HepG2 (cell line): ENCODE measurements around the gene MRPL27. TPM values are rescaled to one million over a fixed set of nuclear protein-coding genes. Genes with fewer than 3 reads are reported as not detected.
A peak's percentile ranks its signal among the peaks of the same experiment; 100 is the strongest.

Experiments used
- ATF7 ChIP-seq, 2 experiments: fragments of 450-650 bp in 1 of 2; sonication (generic) in 1 of 2; formaldehyde crosslinking in 1 of 2; IDR thresholded peaks; 2 replicates each; pipeline versions ENCODE4 v1.4.0 to v1.6.1; 2016 to 2020; ENCODE audit warnings: antibody characterized with exemption in 1 of 2, mild to moderate bottlenecking in 1 of 2, missing genetic modification reagents in 1 of 2
- ERF ChIP-seq: IDR thresholded peaks from 2 replicates; pipeline ENCODE4 v1.6.1; 2018; ENCODE audit warnings: missing biosample characterization, missing genetic modification reagents
- FOXO1 ChIP-seq: sonication (generic); formaldehyde crosslinking; IDR thresholded peaks from 2 replicates; pipeline ENCODE4 v1.4.0; 2020; ENCODE audit warnings: missing genetic modification reagents
- FOXP1 ChIP-seq, 2 experiments: fragments of 450-650 bp in 1 of 2; IDR thresholded peaks; 2 replicates each; pipeline ENCODE4 v1.6.1; 2017 to 2018; ENCODE audit warnings: antibody characterized with exemption in 1 of 2
- NAIF1 ChIP-seq: sonication (generic); formaldehyde crosslinking; IDR thresholded peaks from 2 replicates; pipeline ENCODE4 v1.5.0; 2020; ENCODE audit warnings: mild to moderate bottlenecking, missing genetic modification reagents, borderline replicate concordance
- NFE2 ChIP-seq: sonication (generic); formaldehyde crosslinking; IDR thresholded peaks from 2 replicates; pipeline ENCODE4 v1.4.0; 2020; ENCODE audit warnings: missing genetic modification reagents
- PAWR ChIP-seq: sonication (generic); formaldehyde crosslinking; IDR thresholded peaks from 2 replicates; pipeline ENCODE4 v1.4.0; 2020; ENCODE audit warnings: missing genetic modification reagents, mild to moderate bottlenecking, borderline replicate concordance
- RELA ChIP-seq: sonication (generic); formaldehyde crosslinking; IDR thresholded peaks from 2 replicates; pipeline ENCODE4 v1.4.0; 2020; ENCODE audit warnings: missing genetic modification reagents
- SAFB2 ChIP-seq: sonication (generic); formaldehyde crosslinking; IDR thresholded peaks from 2 replicates; pipeline ENCODE4 v1.5.1; 2020; ENCODE audit warnings: missing genetic modification reagents, low read depth, mild to moderate bottlenecking, borderline replicate concordance
- SIX4 ChIP-seq: sonication (generic); formaldehyde crosslinking; IDR thresholded peaks from 2 replicates; pipeline ENCODE4 v1.4.0; 2020; ENCODE audit warnings: missing genetic modification reagents
- SMARCE1 ChIP-seq: fragments of 450-650 bp; IDR thresholded peaks from 2 replicates; pipeline ENCODE4 v1.6.1; 2017; ENCODE audit warnings: borderline replicate concordance
- ZNF160 ChIP-seq: sonication (generic); formaldehyde crosslinking; IDR thresholded peaks from 2 replicates; pipeline ENCODE4 v1.8.0; 2022; ENCODE audit warnings: mild to moderate bottlenecking, inconsistent platforms, missing genetic modification reagents
- ZSCAN29 ChIP-seq: sonication (generic); formaldehyde crosslinking; conservative IDR thresholded peaks from 2 replicates; pipeline ENCODE4 v1.4.0; 2020; ENCODE audit warnings: mild to moderate bottlenecking, missing genetic modification reagents
- polyA plus RNA-seq, 8 experiments: library from polyadenylated mRNA; depleted of rRNA in 3 of 8; stranded (reverse) in 7 of 8; unstranded in 1 of 8; fragments of >200 nt; fragmentation: Illumina TruSeq in 4 of 8; extraction: Trizol in 4 of 8; gene quantifications; 2 replicates each; pipeline versions ENCODE4 v1.2.1 to v1.2.3, GENCODE V29; 2011 to 2016; ENCODE audit warnings: low read depth in 4 of 8, missing spikeins in 1 of 8, mixed read lengths in 1 of 8; ENCODE audit not compliant: insufficient read depth in 1 of 8
- total RNA-seq, 5 experiments: library from RNA; depleted of rRNA; stranded (reverse); fragments of >200 nt; fragmentation: Illumina TruSeq; extraction: Trizol; gene quantifications; 2 replicates each; pipeline ENCODE4 v1.2.3, GENCODE V29; 2016; ENCODE audit warnings: low read depth in 1 of 5
- TF ChIP-seq, protein P1 (sequence below), 2 experiments: fragments of 450-650 bp in 1 of 2; sonication (generic) in 1 of 2; formaldehyde crosslinking in 1 of 2; IDR thresholded peaks; 2 replicates each; pipeline versions ENCODE4 v1.6.1 to v1.8.0; 2016 to 2022; ENCODE audit warnings: antibody characterized with exemption in 1 of 2, mild to moderate bottlenecking in 1 of 2, missing genetic modification reagents in 1 of 2
- TF ChIP-seq, protein P2 (sequence below): sonication (generic); formaldehyde crosslinking; IDR thresholded peaks from 2 replicates; pipeline ENCODE4 v1.8.0; 2022; ENCODE audit warnings: mild to moderate bottlenecking, missing genetic modification reagents; ENCODE audit not compliant: insufficient replicate concordance
- TF ChIP-seq, protein P3 (sequence below): sonication (generic); formaldehyde crosslinking; conservative IDR thresholded peaks from 2 replicates; pipeline ENCODE4 v1.4.0; 2020; ENCODE audit warnings: missing genetic modification reagents

Gene MRPL27
- total and polyA plus RNA-seq, 2 of the 13 experiments (the other 11 are each of a cell fraction or from before 2014, with no cell fraction given), result 137 to 217 TPM

DNA sequence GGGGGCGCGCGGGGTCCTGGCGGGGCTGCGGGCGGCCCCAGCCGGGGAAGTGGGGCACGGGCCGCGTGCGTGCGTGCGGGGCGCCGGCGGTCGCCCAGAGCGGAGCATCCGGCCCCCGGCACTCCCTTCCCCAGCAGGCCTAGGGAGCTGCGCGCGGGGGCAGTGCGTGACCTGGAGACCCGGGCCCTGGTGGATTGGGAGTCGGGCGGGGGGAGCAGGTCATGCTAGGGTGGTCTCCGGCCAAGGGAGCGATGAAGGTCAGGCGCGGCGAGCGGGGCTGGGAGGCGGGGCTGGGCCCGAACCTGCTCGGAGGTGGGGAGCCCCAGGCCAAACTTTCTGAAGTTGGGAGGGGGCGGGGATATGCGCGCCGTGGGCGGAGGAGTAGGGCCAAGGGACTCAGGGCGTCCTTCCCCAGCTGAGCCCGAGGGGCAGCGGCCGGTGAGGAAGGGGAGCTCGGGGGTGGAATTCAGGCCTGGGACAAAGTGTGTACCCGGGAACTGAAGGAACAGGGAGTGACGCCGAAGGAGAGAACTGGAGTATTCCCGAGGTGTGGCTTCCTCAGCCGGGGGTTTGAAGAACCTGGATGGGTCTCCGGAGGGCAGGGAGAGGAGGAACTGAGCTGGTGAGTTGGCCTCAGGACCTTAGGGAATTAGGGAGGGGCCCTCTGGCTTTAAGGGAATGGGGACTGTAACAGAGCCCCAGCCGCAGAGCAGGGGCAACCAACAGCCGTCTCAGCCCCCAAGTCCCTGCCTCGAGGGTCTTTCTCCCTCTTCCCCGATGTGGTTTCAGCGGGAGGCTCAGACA lies 26.5 kb downstream of the MRPL27 start (continued):
- TF ChIP-seq SIX4 (CRISPR knock-in tag) (no peak), NAIF1 (CRISPR knock-in tag) (no peak), SAFB2 (CRISPR knock-in tag) (no peak), FOXO1 (CRISPR knock-in tag) (no peak), ERF (CRISPR knock-in tag) (peak; percentile 41; the same call in 1 of the 2 replicates), RELA (CRISPR knock-in tag) (no peak), ZSCAN29 (peak; percentile 54; the same call in 1 of the 2 replicates), NFE2 (no peak), ZNF160 (CRISPR knock-in tag) (no peak), ATF7 (IDR thresholded peaks at IDR 0.05) (no peak), ATF7 (CRISPR knock-in tag; IDR thresholded peaks at IDR 0.05) (0 out of 2 replicates have a peak, but pooled peaks have one; percentile 31), SMARCE1 (no peak), FOXP1 (IDR thresholded peaks at IDR 0.05) (no peak), FOXP1 (CRISPR knock-in tag; IDR thresholded peaks at IDR 0.05) (no peak), PAWR (CRISPR knock-in tag) (no peak)
- TF ChIP-seq, protein P1, sequence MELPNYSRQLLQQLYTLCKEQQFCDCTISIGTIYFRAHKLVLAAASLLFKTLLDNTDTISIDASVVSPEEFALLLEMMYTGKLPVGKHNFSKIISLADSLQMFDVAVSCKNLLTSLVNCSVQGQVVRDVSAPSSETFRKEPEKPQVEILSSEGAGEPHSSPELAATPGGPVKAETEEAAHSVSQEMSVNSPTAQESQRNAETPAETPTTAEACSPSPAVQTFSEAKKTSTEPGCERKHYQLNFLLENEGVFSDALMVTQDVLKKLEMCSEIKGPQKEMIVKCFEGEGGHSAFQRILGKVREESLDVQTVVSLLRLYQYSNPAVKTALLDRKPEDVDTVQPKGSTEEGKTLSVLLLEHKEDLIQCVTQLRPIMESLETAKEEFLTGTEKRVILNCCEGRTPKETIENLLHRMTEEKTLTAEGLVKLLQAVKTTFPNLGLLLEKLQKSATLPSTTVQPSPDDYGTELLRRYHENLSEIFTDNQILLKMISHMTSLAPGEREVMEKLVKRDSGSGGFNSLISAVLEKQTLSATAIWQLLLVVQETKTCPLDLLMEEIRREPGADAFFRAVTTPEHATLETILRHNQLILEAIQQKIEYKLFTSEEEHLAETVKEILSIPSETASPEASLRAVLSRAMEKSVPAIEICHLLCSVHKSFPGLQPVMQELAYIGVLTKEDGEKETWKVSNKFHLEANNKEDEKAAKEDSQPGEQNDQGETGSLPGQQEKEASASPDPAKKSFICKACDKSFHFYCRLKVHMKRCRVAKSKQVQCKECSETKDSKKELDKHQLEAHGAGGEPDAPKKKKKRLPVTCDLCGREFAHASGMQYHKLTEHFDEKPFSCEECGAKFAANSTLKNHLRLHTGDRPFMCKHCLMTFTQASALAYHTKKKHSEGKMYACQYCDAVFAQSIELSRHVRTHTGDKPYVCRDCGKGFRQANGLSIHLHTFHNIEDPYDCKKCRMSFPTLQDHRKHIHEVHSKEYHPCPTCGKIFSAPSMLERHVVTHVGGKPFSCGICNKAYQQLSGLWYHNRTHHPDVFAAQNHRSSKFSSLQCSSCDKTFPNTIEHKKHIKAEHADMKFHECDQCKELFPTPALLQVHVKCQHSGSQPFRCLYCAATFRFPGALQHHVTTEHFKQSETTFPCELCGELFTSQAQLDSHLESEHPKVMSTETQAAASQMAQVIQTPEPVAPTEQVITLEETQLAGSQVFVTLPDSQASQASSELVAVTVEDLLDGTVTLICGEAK (IDR thresholded peaks at IDR 0.05), result no peak
- TF ChIP-seq, protein P1 (CRISPR knock-in tag; IDR thresholded peaks at IDR 0.05), result peak; percentile 30; the same call in 1 of the 2 replicates
- TF ChIP-seq, protein P2, sequence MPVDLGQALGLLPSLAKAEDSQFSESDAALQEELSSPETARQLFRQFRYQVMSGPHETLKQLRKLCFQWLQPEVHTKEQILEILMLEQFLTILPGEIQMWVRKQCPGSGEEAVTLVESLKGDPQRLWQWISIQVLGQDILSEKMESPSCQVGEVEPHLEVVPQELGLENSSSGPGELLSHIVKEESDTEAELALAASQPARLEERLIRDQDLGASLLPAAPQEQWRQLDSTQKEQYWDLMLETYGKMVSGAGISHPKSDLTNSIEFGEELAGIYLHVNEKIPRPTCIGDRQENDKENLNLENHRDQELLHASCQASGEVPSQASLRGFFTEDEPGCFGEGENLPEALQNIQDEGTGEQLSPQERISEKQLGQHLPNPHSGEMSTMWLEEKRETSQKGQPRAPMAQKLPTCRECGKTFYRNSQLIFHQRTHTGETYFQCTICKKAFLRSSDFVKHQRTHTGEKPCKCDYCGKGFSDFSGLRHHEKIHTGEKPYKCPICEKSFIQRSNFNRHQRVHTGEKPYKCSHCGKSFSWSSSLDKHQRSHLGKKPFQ (CRISPR knock-in tag), result peak; percentile 20
- TF ChIP-seq, protein P3, sequence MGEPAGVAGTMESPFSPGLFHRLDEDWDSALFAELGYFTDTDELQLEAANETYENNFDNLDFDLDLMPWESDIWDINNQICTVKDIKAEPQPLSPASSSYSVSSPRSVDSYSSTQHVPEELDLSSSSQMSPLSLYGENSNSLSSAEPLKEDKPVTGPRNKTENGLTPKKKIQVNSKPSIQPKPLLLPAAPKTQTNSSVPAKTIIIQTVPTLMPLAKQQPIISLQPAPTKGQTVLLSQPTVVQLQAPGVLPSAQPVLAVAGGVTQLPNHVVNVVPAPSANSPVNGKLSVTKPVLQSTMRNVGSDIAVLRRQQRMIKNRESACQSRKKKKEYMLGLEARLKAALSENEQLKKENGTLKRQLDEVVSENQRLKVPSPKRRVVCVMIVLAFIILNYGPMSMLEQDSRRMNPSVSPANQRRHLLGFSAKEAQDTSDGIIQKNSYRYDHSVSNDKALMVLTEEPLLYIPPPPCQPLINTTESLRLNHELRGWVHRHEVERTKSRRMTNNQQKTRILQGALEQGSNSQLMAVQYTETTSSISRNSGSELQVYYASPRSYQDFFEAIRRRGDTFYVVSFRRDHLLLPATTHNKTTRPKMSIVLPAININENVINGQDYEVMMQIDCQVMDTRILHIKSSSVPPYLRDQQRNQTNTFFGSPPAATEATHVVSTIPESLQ, result no peak
